ENCODE results near the gene KCNJ16. TPM values are rescaled to one million over a fixed set of nuclear protein-coding genes. Genes with fewer than 3 reads are reported as not detected.
A peak's percentile ranks its signal among the peaks of the same experiment; 100 is the strongest.

Gene KCNJ16
- total RNA-seq, 1 donor from 2014 or later: not detected

- intact Hi-C loops (cut with micrococcal nuclease): no loop called here
- no peak for DNase-seq (ENCODE audit: low spot score)
- Mint-ChIP-seq H3K4me3 (no peak overlapping the region), H3K4me1 (ENCODE audit: low read depth) (no peaks in the 10 kb centered on the region), H3K27ac (no peak overlapping the region), H3K9me3 (no peaks in the 10 kb centered on the region), H3K36me3 (ENCODE audit: low read depth) (no peaks in the 10 kb centered on the region), H3K27me3 (ENCODE audit: insufficient read depth) (peaks cover 18% of the 10 kb centered on the region)
Observed at GRCh38 chr17:70157151-70157550, 82.1 kb downstream of the KCNJ16 start.

GRCh38 chr17:70158180-70158579, 83.2 kb downstream of the KCNJ16 start:
- Mint-ChIP-seq H3K9me3 (no peaks in the 10 kb centered on the region), H3K4me3 (no peak overlapping the region), H3K27me3 (ENCODE audit: insufficient read depth) (peaks cover 20% of the 10 kb centered on the region), H3K4me1 (ENCODE audit: low read depth) (no peaks in the 10 kb centered on the region), H3K36me3 (ENCODE audit: low read depth) (no peaks in the 10 kb centered on the region), H3K27ac (no peak overlapping the region)
- DNase-seq (ENCODE audit: low spot score): no peak
- intact Hi-C loops (cut with micrococcal nuclease): no loop called here

GRCh38 chr17:70158591-70158990, 83.6 kb downstream of the KCNJ16 start:
- Mint-ChIP-seq H3K4me3 (no peak overlapping the region), H3K4me1 (ENCODE audit: low read depth) (no peaks in the 10 kb centered on the region), H3K36me3 (ENCODE audit: low read depth) (no peaks in the 10 kb centered on the region), H3K27me3 (ENCODE audit: insufficient read depth) (peaks cover 20% of the 10 kb centered on the region), H3K27ac (no peak overlapping the region), H3K9me3 (no peaks in the 10 kb centered on the region)
- no peak for DNase-seq (ENCODE audit: low spot score)
- intact Hi-C loops (cut with micrococcal nuclease): no loop called here

- no peaks in the 10 kb centered on the region for H3K4me1 Mint-ChIP-seq (ENCODE audit: low read depth)
- intact Hi-C loops (cut with micrococcal nuclease): loop anchor here (10.0 kb wide), 1 partner anchor 835 kb away; the partner anchor contains the start of gene ABCA5
- no peak overlapping the region for H3K4me3 Mint-ChIP-seq
- H3K9me3 Mint-ChIP-seq: no peaks in the 10 kb centered on the region
- no peak overlapping the region for H3K27ac Mint-ChIP-seq
- no peaks in the 10 kb centered on the region for H3K36me3 Mint-ChIP-seq (ENCODE audit: low read depth)
- H3K27me3 Mint-ChIP-seq (ENCODE audit: insufficient read depth): peaks cover 20% of the 10 kb centered on the region
- DNase-seq (ENCODE audit: low spot score): no peak
Observed at GRCh38 chr17:70159980-70160379, 85.0 kb downstream of the KCNJ16 start.

- intact Hi-C loops (cut with micrococcal nuclease): loop anchor here (10.0 kb wide), 1 partner anchor 837 kb away; the partner anchor contains the start of gene ABCA5
- Mint-ChIP-seq H3K4me3 (no peak overlapping the region), H3K4me1 (ENCODE audit: low read depth) (no peaks in the 10 kb centered on the region), H3K9me3 (no peaks in the 10 kb centered on the region), H3K36me3 (ENCODE audit: low read depth) (no peaks in the 10 kb centered on the region), H3K27ac (no peak overlapping the region), H3K27me3 (ENCODE audit: insufficient read depth) (peaks cover 24% of the 10 kb centered on the region)
- no peak for DNase-seq (ENCODE audit: low spot score)
Observed at GRCh38 chr17:70161519-70161918, 86.5 kb downstream of the KCNJ16 start.

- Mint-ChIP-seq H3K36me3 (ENCODE audit: low read depth) (no peaks in the 10 kb centered on the region), H3K4me1 (ENCODE audit: low read depth) (peaks cover 18% of the 10 kb centered on the region), H3K27me3 (ENCODE audit: insufficient read depth) (peaks cover 41% of the 10 kb centered on the region), H3K27ac (no peak overlapping the region), H3K9me3 (no peaks in the 10 kb centered on the region), H3K4me3 (no peak overlapping the region)
- no peak for DNase-seq (ENCODE audit: low spot score)
- intact Hi-C loops (cut with micrococcal nuclease): loop anchor here (10.0 kb wide), 1 partner anchor 841 kb away; the partner anchor contains the start of gene ABCA5
Observed at GRCh38 chr17:70165383-70165782, 90.4 kb downstream of the KCNJ16 start.

- peaks cover 43% of the 10 kb centered on the region for H3K27me3 Mint-ChIP-seq (ENCODE audit: insufficient read depth)
- H3K27ac Mint-ChIP-seq: no peak overlapping the region
- no peak for DNase-seq (ENCODE audit: low spot score)
- H3K4me3 Mint-ChIP-seq: no peak overlapping the region
- no peaks in the 10 kb centered on the region for H3K36me3 Mint-ChIP-seq (ENCODE audit: low read depth)
- intact Hi-C loops (cut with micrococcal nuclease): loop anchor here (1.0 to 10.0 kb wide), 2 partner anchors 29 to 842 kb away; partner anchors contain the start of gene ABCA5
- no peaks in the 10 kb centered on the region for H3K9me3 Mint-ChIP-seq
- peaks cover 18% of the 10 kb centered on the region for H3K4me1 Mint-ChIP-seq (ENCODE audit: low read depth)
Observed at GRCh38 chr17:70166615-70167014, 91.6 kb downstream of the KCNJ16 start.

GRCh38 chr17:70168044-70168976, 93.3 kb downstream of the KCNJ16 start:
- Mint-ChIP-seq H3K27ac (no peak overlapping the region), H3K4me1 (ENCODE audit: low read depth) (peaks cover 18% of the 10 kb centered on the region), H3K4me3 (peak overlapping the region; percentile 81), H3K9me3 (no peaks in the 10 kb centered on the region), H3K36me3 (ENCODE audit: low read depth) (no peaks in the 10 kb centered on the region), H3K27me3 (ENCODE audit: insufficient read depth) (peaks cover 49% of the 10 kb centered on the region)
- DNase-seq (ENCODE audit: low spot score): no peak
- intact Hi-C loops (cut with micrococcal nuclease): loop anchor here (10.0 kb wide), 1 partner anchor 844 kb away; the partner anchor contains the start of gene ABCA5

GRCh38 chr17:70168977-70169708, 94.1 kb downstream of the KCNJ16 start, which contains the start of gene KCNJ2:
KCNJ2 (plus strand) TSS chr17:70169532; CDS start chr17:70175040, 5,508 bp downstream.
- H3K27ac Mint-ChIP-seq: no peak within 1 kb of the TSS
- intact Hi-C loops (cut with micrococcal nuclease): loop anchor here (10.0 kb wide), 1 partner anchor 844 kb away; the partner anchor contains the start of gene ABCA5

GRCh38 chr17:70169709-70170597, 94.9 kb downstream of the KCNJ16 start:
- Mint-ChIP-seq H3K4me1 (ENCODE audit: low read depth) (peaks cover 18% of the 10 kb centered on the region), H3K4me3 (peak overlapping the region; percentile 71), H3K27me3 (ENCODE audit: insufficient read depth) (peaks cover 49% of the 10 kb centered on the region), H3K9me3 (no peaks in the 10 kb centered on the region), H3K36me3 (ENCODE audit: low read depth) (no peaks in the 10 kb centered on the region), H3K27ac (no peak overlapping the region)
- no peak for DNase-seq (ENCODE audit: low spot score)
- intact Hi-C loops (cut with micrococcal nuclease): loop anchor here (10.0 kb wide), 1 partner anchor 845 kb away; the partner anchor contains the start of gene ABCA5

More at GRCh38 chr17:70168977-70169708, 94.1 kb downstream of the KCNJ16 start, which contains the start of gene KCNJ2:
- H3K27me3 Mint-ChIP-seq (ENCODE audit: insufficient read depth): peaks cover 49% of the 10 kb centered on the region
- peaks cover 18% of the 10 kb centered on the region for H3K4me1 Mint-ChIP-seq (ENCODE audit: low read depth)
- H3K4me3 Mint-ChIP-seq: peak within 1 kb of the TSS; percentile 81
- H3K9me3 Mint-ChIP-seq: no peaks in the 10 kb centered on the region
- no peaks in the 10 kb centered on the region for H3K36me3 Mint-ChIP-seq (ENCODE audit: low read depth)
- peak; percentile 53 for DNase-seq (ENCODE audit: low spot score)

GRCh38 chr17:70171159-70171558, 96.1 kb downstream of the KCNJ16 start:
- Mint-ChIP-seq H3K4me3 (no peak overlapping the region), H3K27me3 (ENCODE audit: insufficient read depth) (peaks cover 49% of the 10 kb centered on the region), H3K36me3 (ENCODE audit: low read depth) (no peaks in the 10 kb centered on the region), H3K4me1 (ENCODE audit: low read depth) (peaks cover 18% of the 10 kb centered on the region), H3K27ac (no peak overlapping the region), H3K9me3 (no peaks in the 10 kb centered on the region)
- DNase-seq (ENCODE audit: low spot score): no peak
- intact Hi-C loops (cut with micrococcal nuclease): no loop called here

- H3K27ac Mint-ChIP-seq: no peak overlapping the region
- H3K9me3 Mint-ChIP-seq: no peaks in the 10 kb centered on the region
- H3K27me3 Mint-ChIP-seq (ENCODE audit: insufficient read depth): peaks cover 42% of the 10 kb centered on the region
- no peak overlapping the region for H3K4me3 Mint-ChIP-seq
- peaks cover 18% of the 10 kb centered on the region for H3K4me1 Mint-ChIP-seq (ENCODE audit: low read depth)
- intact Hi-C loops (cut with micrococcal nuclease): no loop called here
- no peak for DNase-seq (ENCODE audit: low spot score)
- no peaks in the 10 kb centered on the region for H3K36me3 Mint-ChIP-seq (ENCODE audit: low read depth)
Observed at GRCh38 chr17:70172449-70172848, 97.4 kb downstream of the KCNJ16 start.
